ENCODE results near the gene ATAD1. TPM values are rescaled to one million over a fixed set of nuclear protein-coding genes. Genes with fewer than 3 reads are reported as not detected.
"Not testable (repeated sequence)": the region's sequence is repeated elsewhere in the genome, so short reads cannot be mapped to it uniquely, and the experiment has no call there.

Gene ATAD1
- polyA plus RNA-seq, 3 donors = 65.8 to 68.8 (median 66.1) TPM

GRCh38 chr10:87847550-87847949 is 29.5 kb upstream of the ATAD1 start:
- no peak for DNase-seq (ENCODE audit: low read depth in 3 of 3, low spot score in 2 of 3)

GRCh38 chr10:87846711-87847110 is 28.7 kb upstream of the ATAD1 start:
- not testable (repeated sequence) for DNase-seq (ENCODE audit: low read depth in 3 of 3, low spot score in 2 of 3)

GRCh38 chr10:87846023-87846422 is 28.0 kb upstream of the ATAD1 start:
- DNase-seq (ENCODE audit: low read depth in 3 of 3, low spot score in 2 of 3) = no peak

GRCh38 chr10:87845624-87845998 is 27.6 kb upstream of the ATAD1 start:
- DNase-seq (ENCODE audit: low read depth in 3 of 3, low spot score in 2 of 3) = no peak

DNA sequence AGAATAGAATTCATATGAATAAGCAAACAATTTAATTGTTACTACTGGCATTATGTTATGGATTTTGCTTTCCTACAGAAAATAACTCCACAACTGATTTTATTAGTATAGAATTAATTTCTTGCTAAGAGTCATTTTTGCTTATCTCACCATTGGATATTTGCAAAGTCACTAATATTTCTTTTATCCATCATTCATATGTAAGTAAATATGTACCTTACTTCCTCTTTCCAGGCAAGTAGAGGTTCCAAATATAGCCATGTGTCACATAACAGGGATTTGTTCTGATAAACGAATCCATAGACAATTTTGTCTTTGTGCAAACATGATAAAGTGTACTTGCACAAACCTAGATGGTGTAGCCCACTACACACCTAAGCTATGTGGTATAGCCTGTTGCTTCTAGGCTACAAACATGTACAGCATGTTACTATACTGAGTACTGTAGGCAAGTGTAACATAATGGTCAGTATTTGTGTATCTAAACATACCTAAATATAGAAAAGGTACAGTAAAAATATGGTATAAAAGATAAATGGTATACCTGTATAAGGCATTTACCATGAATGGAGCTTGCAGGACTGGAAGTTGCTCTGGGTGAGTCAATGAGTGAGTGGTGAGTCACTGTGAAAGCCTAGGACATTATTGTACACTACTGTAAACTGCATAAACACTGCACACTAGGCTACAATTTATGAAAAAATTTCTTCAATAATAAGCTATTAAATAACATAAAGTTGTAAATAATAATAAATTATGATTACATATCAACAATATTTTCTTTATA is 27.0 kb upstream of the ATAD1 start:
- no peak for DNase-seq (ENCODE audit: low read depth in 3 of 3, low spot score in 2 of 3)

- DNase-seq (ENCODE audit: low read depth in 3 of 3, low spot score in 2 of 3) = no peak
Measured at GRCh38 chr10:87843714-87844113, 25.7 kb upstream of the ATAD1 start.

DNA sequence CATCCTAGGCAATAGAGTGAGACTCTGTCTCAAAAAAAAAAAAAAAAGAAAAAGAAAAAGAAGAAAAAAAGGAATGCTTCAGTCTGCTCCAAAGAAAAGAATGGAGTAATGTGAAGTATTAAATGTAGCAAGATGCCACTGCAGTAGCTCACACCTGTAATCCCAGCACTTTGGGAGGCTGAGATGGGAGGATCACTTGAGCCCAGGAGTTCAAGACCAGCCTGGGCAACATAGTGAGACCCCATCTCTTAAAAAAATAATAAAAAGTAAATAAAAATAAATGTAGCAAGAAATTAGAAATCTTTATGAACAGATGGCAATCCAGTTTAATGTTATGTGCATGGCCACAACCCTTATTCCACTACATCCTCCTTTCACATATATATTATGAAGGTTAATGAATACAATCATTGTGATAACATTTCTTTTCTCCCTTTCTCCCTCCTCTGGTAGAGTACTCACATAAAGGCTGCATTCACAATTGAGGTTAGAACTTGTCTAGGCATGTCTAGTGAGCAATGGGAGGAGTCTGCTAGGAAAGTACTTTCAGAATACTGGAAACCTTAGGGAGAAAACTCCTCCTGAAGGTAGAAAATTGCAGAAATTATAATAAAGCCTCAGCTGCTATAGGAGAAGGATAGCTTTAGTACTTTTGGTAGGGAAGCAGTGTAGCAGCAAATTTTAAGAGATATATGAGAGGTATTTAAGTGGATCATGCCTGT is 24.9 kb upstream of the ATAD1 start:
- DNase-seq (ENCODE audit: low read depth in 3 of 3, low spot score in 2 of 3) = no peak

DNA sequence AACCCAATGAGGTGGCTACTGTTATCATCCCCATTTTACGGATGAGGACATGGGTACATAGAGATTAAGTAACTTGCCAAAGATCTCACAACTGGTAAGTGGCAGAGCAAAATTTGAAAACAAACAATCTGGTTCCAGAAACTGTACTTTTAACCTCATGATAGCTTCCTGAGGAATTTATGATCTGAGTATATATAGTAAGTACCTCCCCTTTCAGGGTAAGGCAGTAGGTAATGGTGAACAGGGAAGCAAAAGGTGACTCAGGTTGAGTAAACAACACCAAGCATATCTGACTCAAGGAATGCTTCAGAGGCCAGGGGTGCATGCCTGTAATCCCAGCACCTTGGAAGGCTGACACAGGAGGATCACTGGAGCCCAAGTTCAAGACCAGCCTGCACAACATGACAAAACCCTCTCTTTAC is 24.2 kb upstream of the ATAD1 start:
- DNase-seq (ENCODE audit: low read depth in 3 of 3, low spot score in 2 of 3) = no peak

- no peak for DNase-seq (ENCODE audit: low read depth in 3 of 3, low spot score in 2 of 3)
Measured at GRCh38 chr10:87841186-87841585, 23.2 kb upstream of the ATAD1 start.

- no peak for DNase-seq (ENCODE audit: low read depth in 3 of 3, low spot score in 2 of 3)
Measured at GRCh38 chr10:87838650-87839049, 20.6 kb upstream of the ATAD1 start.

GRCh38 chr10:87837445-87837844 is 19.4 kb upstream of the ATAD1 start:
- DNase-seq (ENCODE audit: low read depth in 3 of 3, low spot score in 2 of 3) = no peak

DNA sequence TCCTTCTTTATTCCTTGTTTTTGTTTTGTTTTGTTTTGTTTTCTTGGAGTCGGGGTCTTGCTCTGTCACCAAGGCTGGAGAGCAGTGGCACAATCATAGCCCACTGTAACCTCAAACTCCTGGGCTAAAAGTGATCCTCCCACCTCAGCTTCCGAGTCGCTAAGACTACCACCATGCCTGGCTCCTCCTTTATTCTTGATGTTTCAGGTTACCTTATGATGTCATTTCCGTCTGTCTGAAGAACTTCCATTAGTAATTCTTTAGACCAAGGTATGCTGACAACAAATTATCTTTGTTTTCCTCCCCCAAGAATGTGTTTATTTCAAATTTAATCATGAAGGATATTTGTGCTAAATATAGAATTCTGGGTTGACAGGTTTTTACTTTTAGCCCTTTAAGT is 18.1 kb upstream of the ATAD1 start:
- DNase-seq (ENCODE audit: low read depth in 3 of 3, low spot score in 2 of 3) = no peak

DNA sequence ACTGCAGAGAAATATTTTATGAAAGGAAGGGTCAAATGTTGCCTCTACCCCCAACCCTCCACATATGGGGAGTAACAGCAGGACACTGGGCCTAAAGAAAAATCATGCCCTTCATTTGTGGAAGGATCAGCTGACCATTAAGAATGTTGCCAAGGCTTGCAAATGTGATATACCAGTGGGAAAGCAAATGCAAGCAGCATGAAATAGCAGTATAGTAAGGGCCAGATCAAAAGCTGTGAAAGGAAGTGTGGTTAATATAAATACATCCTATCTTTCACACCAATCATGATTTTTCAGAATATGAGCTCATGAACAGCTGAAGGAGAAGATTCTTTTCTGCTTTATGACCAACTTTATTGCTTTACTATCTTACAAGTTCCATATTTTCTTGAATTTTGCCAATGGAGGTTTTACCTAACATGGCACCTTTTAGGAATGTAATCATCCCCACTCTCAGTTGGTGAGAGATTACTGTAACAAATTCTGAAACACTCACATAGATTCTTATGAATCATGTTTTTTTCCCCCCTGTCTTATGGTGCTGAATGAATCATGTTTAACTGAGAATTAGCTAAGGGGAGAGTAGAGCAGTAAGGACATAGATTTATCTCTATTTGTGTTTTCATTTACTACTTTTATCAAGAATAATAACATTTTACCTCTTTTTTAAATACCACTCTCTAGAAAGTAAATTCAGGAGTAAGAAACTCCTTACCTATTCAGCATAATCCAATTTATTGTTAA is 12.1 kb upstream of the ATAD1 start:
- DNase-seq (ENCODE audit: low read depth in 3 of 3, low spot score in 2 of 3) = no peak

- not testable (repeated sequence) for DNase-seq (ENCODE audit: low read depth in 3 of 3, low spot score in 2 of 3)
Measured at GRCh38 chr10:87829051-87829450, 11.0 kb upstream of the ATAD1 start.

GRCh38 chr10:87827681-87828080 is 9.7 kb upstream of the ATAD1 start:
- DNase-seq (ENCODE audit: low read depth in 3 of 3, low spot score in 2 of 3) = no peak

DNA sequence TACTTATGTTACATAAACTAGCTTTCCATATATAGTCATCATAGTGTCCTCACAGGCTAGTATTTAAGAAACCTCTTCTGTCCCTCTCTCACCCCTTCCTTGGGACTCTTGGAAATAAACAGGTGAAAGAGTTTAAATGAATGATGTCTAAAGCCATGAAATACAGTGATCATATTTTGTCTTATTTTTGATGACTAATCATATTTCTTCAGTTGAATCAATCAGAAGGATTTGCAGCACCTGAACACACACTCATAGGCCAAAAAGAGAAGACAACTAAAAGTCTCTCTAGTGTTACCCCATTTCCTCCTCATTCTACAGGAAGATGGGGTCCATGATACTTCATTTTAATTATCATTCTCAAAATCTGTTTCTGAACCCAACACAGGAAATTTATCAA is 8.6 kb upstream of the ATAD1 start:
- DNase-seq (ENCODE audit: low read depth in 3 of 3, low spot score in 2 of 3) = no peak

GRCh38 chr10:87819289-87819585 is 1.2 kb upstream of the ATAD1 start:
- no peak for DNase-seq (ENCODE audit: low read depth in 3 of 3, low spot score in 2 of 3)

DNA sequence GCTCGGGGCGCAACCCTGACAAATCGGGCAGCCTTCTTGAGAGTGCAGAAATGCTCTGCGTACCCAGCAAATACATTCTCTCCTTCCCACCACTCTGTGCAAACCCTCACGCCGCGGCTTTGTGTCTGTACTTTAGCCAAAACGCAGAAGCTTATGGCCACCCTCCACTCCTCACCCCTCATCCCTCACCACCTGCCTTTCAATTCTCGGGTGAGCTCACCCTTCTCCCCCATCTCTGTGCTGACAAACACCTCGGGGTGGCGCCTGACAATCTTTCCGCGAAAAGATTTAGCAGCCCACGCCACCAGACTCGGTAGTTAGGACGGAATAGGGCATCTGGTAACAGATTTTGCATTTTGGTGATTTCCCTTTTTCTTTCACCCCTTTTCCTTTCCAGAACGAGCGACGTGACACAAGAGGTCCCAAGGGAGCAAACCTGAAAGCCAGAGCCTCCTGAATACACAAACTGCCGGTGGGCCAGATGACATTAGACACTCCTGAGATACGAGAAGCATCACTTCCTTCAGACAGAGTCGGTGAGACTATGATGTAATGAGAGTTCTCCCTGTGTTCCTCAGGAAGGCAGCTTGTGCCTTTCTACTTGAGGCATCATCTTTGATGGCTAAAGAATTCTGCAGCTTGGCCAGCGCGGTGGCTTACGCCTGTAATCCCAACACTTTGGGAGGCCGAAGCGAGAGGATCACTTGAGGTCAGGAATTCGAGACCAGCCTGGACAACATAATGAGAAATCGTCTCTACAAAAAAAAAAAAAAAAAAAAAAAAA is 671 bp upstream of the ATAD1 start:
- DNase-seq (ENCODE audit: low read depth in 3 of 3, low spot score in 2 of 3) = peak; percentile 17 to 64 (median 26)

GRCh38 chr10:87816898-87817608 is 973 bp downstream of the ATAD1 start:
- DNase-seq (ENCODE audit: low read depth in 3 of 3, low spot score in 2 of 3) = peak in 1 of 3 donors; percentile 10

DNA sequence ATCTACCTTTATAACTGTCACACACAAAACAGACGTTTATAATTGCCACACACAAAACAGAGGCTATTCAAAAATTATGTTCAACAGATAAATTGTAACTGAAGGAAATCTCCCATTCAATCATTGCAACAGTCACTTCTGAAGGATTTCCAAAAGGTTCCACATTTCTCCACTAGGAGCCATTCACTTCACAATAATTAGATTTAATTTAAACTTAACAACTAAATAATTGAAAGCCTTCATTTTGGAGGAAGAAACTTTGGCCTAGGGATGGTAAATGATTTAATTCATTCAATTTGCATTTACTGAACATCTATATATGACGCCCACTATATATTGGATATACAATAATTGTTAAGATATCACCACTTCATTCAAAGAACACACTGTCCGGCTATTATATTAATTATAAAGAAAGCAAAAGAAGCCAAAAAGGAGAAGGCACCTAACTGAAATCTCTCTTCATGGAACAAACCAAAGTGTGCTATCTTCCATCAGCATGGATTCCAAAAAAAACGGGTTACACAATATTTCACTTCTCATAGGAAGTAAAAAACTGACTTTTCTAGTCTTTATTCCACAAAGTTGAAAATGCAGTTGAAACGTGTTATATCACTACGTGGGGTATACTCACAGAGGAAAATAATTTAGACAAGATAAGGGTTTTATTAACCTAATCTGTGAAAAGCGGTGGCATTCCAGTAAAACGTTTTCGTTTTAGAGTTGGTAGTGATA is 1.7 kb downstream of the ATAD1 start:
- DNase-seq (ENCODE audit: low read depth in 3 of 3, low spot score in 2 of 3) = no peak
